Measurements from ENCODE around the gene ETF1.

GRCh38 chr5:138469540-138470321, 73.3 kb downstream of the ETF1 start:
- TF ChIP-seq CTCF (IDR thresholded peaks at IDR 0.05): no peak
- TF ChIP-seq EZH2 (IDR thresholded peaks at IDR 0.05; ENCODE audit: borderline replicate concordance, insufficient read depth, low read depth, low read length, poor library complexity, severe bottlenecking): no peak

Data from B cell (primary cell).